PFSK-1 (cell line): ENCODE measurements around the gene FOXO1. TPM values are rescaled to one million over a fixed set of nuclear protein-coding genes. Genes with fewer than 3 reads are reported as not detected.

Experiments used
- FOXP2 ChIP-seq: optimal IDR thresholded peaks from 2 replicates; pipeline ENCODE3; 2011; ENCODE audit warnings: borderline replicate concordance, control low read depth, inconsistent platforms; ENCODE audit not compliant: insufficient read depth; ENCODE audit errors: extremely low read length, extremely low read depth
- POLR2AphosphoS5 ChIP-seq: IDR thresholded peaks from 2 replicates; pipeline ENCODE4 v1.6.1; 2012; ENCODE audit warnings: low read depth, mild to moderate bottlenecking, control low read depth, low read length, moderate library complexity
- SIN3A ChIP-seq: IDR thresholded peaks from 2 replicates; pipeline ENCODE4 v1.6.1; 2012; ENCODE audit warnings: mild to moderate bottlenecking, low read length, moderate library complexity, borderline replicate concordance; ENCODE audit not compliant: insufficient read depth
- TAF1 ChIP-seq: IDR thresholded peaks from 2 replicates; pipeline ENCODE4 v1.6.1; 2012; ENCODE audit warnings: low read length, control low read depth, borderline replicate concordance; ENCODE audit not compliant: insufficient read depth
- polyA plus RNA-seq: library from polyadenylated mRNA; unstranded; fragments of >200 nt; gene quantifications from one replicate; pipeline ENCODE4 v1.2.1, GENCODE V29; 2012; ENCODE audit warnings: low read depth, missing spikeins; ENCODE audit not compliant: insufficient read length
- TF ChIP-seq, protein P1 (sequence below), 2 experiments: IDR thresholded peaks; 2 replicates each; pipeline versions ENCODE4 v1.6.1 to v1.8.0; 2011 to 2012; ENCODE audit warnings: low read depth in 2 of 2, low read length in 2 of 2, control low read depth in 1 of 2, inconsistent platforms in 1 of 2, mild to moderate bottlenecking in 1 of 2, moderate library complexity in 1 of 2; ENCODE audit not compliant: insufficient read depth in 1 of 2

Gene FOXO1
- 2.0 TPM for polyA plus RNA-seq

DNA sequence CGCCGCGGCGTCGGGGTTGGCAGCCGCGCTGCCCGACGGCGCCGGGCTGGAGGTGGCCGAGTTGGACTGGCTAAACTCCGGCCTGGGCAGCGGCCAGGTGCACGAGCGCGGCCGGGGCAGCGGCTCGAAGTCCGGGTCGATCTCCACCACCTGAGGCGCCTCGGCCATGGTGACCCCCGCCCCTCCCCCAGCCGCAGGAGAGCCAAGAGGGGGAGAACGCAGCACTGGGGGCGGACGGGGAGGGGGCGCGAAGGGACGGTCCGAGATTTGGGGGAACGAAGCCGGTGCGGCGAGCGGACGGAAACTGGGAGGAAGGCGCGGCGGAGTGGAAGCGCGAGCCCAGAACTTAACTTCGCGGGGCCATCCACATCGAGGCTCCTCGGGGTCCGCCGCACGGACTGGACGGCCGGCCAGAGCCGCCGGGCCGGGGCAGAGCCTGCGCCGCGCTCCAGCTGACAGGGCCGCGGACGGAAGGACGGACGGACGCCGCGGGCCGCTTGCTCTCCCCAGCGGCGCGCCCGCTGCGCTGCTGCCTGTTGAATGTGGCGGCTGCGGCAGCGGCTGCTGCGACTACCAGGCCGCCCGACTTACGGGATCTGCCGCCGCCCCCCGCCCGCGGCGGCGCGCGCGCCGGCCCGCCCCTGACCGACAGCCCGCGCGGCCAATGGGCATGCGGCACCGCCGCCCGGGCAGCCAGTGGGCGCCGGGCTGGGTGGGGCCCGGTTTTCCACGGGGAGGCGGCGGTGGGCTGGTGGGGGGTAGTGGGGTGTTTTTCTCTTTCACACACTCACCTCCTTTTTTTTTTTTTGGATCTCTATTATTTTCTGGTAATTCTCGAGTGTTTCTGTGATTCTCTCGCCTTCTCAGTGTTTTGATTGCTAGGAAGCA lies at the start of gene FOXO1:
Gene FOXO1 (minus strand): TSS at position 597 of the 888 bp plus-strand sequence. CDS start 429 bp downstream, at position 168.
- TF ChIP-seq, protein P1, sequence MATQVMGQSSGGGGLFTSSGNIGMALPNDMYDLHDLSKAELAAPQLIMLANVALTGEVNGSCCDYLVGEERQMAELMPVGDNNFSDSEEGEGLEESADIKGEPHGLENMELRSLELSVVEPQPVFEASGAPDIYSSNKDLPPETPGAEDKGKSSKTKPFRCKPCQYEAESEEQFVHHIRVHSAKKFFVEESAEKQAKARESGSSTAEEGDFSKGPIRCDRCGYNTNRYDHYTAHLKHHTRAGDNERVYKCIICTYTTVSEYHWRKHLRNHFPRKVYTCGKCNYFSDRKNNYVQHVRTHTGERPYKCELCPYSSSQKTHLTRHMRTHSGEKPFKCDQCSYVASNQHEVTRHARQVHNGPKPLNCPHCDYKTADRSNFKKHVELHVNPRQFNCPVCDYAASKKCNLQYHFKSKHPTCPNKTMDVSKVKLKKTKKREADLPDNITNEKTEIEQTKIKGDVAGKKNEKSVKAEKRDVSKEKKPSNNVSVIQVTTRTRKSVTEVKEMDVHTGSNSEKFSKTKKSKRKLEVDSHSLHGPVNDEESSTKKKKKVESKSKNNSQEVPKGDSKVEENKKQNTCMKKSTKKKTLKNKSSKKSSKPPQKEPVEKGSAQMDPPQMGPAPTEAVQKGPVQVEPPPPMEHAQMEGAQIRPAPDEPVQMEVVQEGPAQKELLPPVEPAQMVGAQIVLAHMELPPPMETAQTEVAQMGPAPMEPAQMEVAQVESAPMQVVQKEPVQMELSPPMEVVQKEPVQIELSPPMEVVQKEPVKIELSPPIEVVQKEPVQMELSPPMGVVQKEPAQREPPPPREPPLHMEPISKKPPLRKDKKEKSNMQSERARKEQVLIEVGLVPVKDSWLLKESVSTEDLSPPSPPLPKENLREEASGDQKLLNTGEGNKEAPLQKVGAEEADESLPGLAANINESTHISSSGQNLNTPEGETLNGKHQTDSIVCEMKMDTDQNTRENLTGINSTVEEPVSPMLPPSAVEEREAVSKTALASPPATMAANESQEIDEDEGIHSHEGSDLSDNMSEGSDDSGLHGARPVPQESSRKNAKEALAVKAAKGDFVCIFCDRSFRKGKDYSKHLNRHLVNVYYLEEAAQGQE (IDR thresholded peaks at IDR 0.05; ENCODE audit: insufficient read depth in 1 of 2, low read depth in 2 of 2, low read length in 2 of 2): no peak
- TF ChIP-seq TAF1 (0 out of 2 replicates have a peak, but pooled peaks have one; percentile 43), SIN3A (no peak; the same call in 1 of the 2 replicates), POLR2AphosphoS5 (0 out of 2 replicates have a peak, but pooled peaks have one; percentile 35), FOXP2 (peak; percentile 78)

DNA sequence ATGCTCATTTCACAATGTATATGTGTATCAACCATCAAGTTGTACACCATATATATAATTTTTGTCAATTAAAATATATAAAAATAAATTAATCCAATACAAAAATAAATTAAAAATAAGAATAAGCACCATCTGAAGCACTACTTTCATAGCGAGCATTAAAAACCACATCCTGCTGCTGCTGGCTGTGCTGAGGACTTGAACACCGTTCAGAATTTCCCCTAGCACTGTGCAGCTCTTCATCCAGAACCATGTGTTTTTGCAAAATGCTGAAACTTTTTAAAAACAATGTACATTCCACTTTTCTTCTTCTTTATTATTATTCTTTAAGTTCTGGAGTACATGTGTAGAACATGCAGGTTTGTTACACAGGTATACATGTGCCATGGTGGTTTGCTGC lies 40.0 kb upstream of the FOXO1 start:
- TF ChIP-seq TAF1 (no peak), SIN3A (no peak), POLR2AphosphoS5 (no peak), FOXP2 (no peak)
- TF ChIP-seq, protein P1 (IDR thresholded peaks at IDR 0.05; ENCODE audit: insufficient read depth in 1 of 2, low read depth in 2 of 2, low read length in 2 of 2): no peak

DNA sequence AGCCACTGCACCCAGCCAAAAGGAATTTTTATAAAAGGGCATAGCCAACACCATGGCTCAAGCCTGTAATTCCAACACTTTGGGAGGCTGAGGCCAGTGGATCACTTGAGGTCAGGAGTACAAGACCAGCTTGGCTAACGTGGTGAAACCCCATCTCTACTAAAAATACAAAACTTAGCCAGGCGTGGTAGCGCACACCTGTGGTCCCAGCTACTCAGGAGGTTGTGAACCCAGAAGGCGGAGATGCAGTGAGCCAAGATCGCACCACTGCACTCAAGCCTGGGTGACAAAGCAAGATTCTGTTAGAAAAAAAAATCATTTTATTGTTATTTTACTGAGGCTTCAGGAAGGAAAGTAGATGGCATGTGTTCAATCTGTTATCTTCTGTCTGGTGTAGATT lies 31.3 kb upstream of the FOXO1 start:
- TF ChIP-seq, protein P1 (IDR thresholded peaks at IDR 0.05; ENCODE audit: insufficient read depth in 1 of 2, low read depth in 2 of 2, low read length in 2 of 2): no peak
- TF ChIP-seq POLR2AphosphoS5 (no peak), SIN3A (no peak), FOXP2 (no peak), TAF1 (no peak)

DNA sequence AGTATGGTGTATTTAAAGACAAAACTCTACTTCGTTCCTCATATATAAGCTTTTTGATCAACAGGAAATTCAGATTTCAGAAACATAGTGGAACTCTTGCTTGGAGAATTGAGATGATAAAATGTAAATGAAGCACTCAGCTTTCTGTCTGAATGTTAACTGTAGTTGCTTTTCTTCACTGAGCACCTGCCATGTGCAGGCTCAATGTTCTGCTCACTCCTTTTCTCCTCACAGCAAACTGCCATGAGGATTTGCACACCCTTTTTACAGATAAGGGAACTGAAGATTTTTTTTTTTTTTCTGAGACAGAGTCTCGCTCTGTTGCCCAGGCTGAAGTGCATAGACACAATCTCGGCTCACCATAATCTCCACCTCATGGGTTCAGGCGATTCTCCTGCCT lies 28.0 kb upstream of the FOXO1 start:
- TF ChIP-seq POLR2AphosphoS5 (no peak), FOXP2 (no peak), TAF1 (no peak), SIN3A (no peak)
- TF ChIP-seq, protein P1 (IDR thresholded peaks at IDR 0.05; ENCODE audit: insufficient read depth in 1 of 2, low read depth in 2 of 2, low read length in 2 of 2): no peak
